ENCODE results near the gene TRIP12.
A peak's percentile ranks its signal among the peaks of the same experiment; 100 is the strongest.
"Not testable (repeated sequence)": the region's sequence is repeated elsewhere in the genome, so short reads cannot be mapped to it uniquely, and the experiment has no call there.

TRIP12 gene

GRCh38 chr2:229752970-229753729 lies 168.7 kb downstream of the TRIP12 start:
- DNase-seq: no peak

GRCh38 chr2:229749779-229750178 lies 172.0 kb downstream of the TRIP12 start:
- DNase-seq: no peak

GRCh38 chr2:229748950-229749349 lies 172.9 kb downstream of the TRIP12 start:
- DNase-seq: no peak

GRCh38 chr2:229742691-229743090 lies 179.1 kb downstream of the TRIP12 start:
- DNase-seq: not testable (repeated sequence)

- DNase-seq: no peak
Observed at GRCh38 chr2:229740279-229740678, 181.5 kb downstream of the TRIP12 start.

- DNase-seq: no peak
Observed at GRCh38 chr2:229738024-229738625, 183.7 kb downstream of the TRIP12 start.

- no peak for DNase-seq
Observed at GRCh38 chr2:229734410-229734809, 187.4 kb downstream of the TRIP12 start.

GRCh38 chr2:229733611-229734245 lies 188.1 kb downstream of the TRIP12 start:
- no peak for DNase-seq

GRCh38 chr2:229732897-229733296 lies 188.9 kb downstream of the TRIP12 start:
- DNase-seq: no peak

- no peak for DNase-seq
Observed at GRCh38 chr2:229731916-229732315, 189.9 kb downstream of the TRIP12 start.

- no peak for DNase-seq
Observed at GRCh38 chr2:229731363-229731762, 190.4 kb downstream of the TRIP12 start.

GRCh38 chr2:229728370-229728769 lies 193.4 kb downstream of the TRIP12 start:
- no peak for DNase-seq

- no peak for DNase-seq
Observed at GRCh38 chr2:229726643-229727042, 195.2 kb downstream of the TRIP12 start.

- DNase-seq: no peak
Observed at GRCh38 chr2:229725716-229726574, 195.9 kb downstream of the TRIP12 start.

GRCh38 chr2:229723192-229723591 lies 198.6 kb downstream of the TRIP12 start:
- DNase-seq: not testable (repeated sequence)

GRCh38 chr2:229719926-229720647 lies 201.7 kb downstream of the TRIP12 start:
- no peak for DNase-seq

GRCh38 chr2:229718057-229718456 lies 203.8 kb downstream of the TRIP12 start:
- DNase-seq: no peak

- DNase-seq: no peak
Observed at GRCh38 chr2:229715895-229716507, 205.8 kb downstream of the TRIP12 start.

GRCh38 chr2:229714736-229715541 lies 206.9 kb downstream of the TRIP12 start:
- no peak for DNase-seq

GRCh38 chr2:229714080-229714735 lies 207.6 kb downstream of the TRIP12 start, which contains the start of gene DNER:
DNER (minus strand) TSS chr2:229714555; CDS start chr2:229714423, 132 bp downstream.
- DNase-seq: peak; percentile 29

Measured in T-helper 9 cell (primary cell).